ENCODE results near the gene USP44. TPM values are rescaled to one million over a fixed set of nuclear protein-coding genes. Genes with fewer than 3 reads are reported as not detected.

The USP44 gene
- total and polyA plus RNA-seq, 4 experiments from 2014 or later, result 1.4 to 5.6 (median 3.8) TPM

GRCh38 chr12:95470300-95470699 is 81.0 kb downstream of the USP44 start:
- CTCF ChIA-PET (ENCODE audit: partially characterized antibody), result no interaction called here
- H3K4me3 ChIP-seq (ENCODE audit: low read length in 2 of 2), result no peak overlapping the region
- no peaks in the 10 kb centered on the region for H3K9me3 ChIP-seq (ENCODE audit: control insufficient read depth in 1 of 2, low read length in 2 of 2)
- no peak overlapping the region for H3K27ac ChIP-seq (ENCODE audit: low read depth, low read length)
- H3K27ac Mint-ChIP-seq, result no peak overlapping the region
- H3K4me1 ChIP-seq (ENCODE audit: insufficient read depth, low read length), result peaks cover 15% of the 10 kb centered on the region
- H3K4me1 Mint-ChIP-seq, result peaks cover 14 to 30% (median 25%) of the 10 kb centered on the region in 4 donors
- POLR2A ChIA-PET (ENCODE audit: partially characterized antibody), result no interaction called here
- intact Hi-C loops (cut with micrococcal nuclease), result loop anchor here (5.0 kb wide), 3 partner anchors 77 to 1008 kb away; partner anchors contain the start of gene NDUFA12
- no peaks in the 10 kb centered on the region for H3K27me3 ChIP-seq (ENCODE audit: insufficient read depth, low read length)
- no peaks in the 10 kb centered on the region for H3K9me3 Mint-ChIP-seq
- H3K36me3 Mint-ChIP-seq, result peaks cover 0 to 11% of the 10 kb centered on the region in 2 donors
- H3K36me3 ChIP-seq (ENCODE audit: insufficient read depth, low read length), result no peaks in the 10 kb centered on the region
- H3K27me3 Mint-ChIP-seq, result no peaks in the 10 kb centered on the region
- no peak overlapping the region for H3K4me3 Mint-ChIP-seq
- DNase-seq, result no peak

Other genes starting within 250 kb of the USP44 start
- gene METAP2, start 77.3 kb downstream of the USP44 start, total RNA-seq, result 10 to 100 TPM; 50.7 to 52.7 TPM
- gene METAP2, start 77.3 kb downstream of the USP44 start, polyA plus RNA-seq, result 10 to 100 TPM; 39.6 to 45.0 TPM
- gene NTN4, start 239.3 kb upstream of the USP44 start, total RNA-seq, result 1 to 10 TPM; 2.0 to 2.4 TPM
- gene NTN4, start 239.3 kb upstream of the USP44 start, polyA plus RNA-seq, result 1 to 10 TPM; 5.2 to 5.5 TPM

Measured in CD4-positive, alpha-beta memory T cell (primary cell).